Adrenal gland (tissue), 5 donors: ENCODE results near the gene OR5H6.

ENCODE experiments used
- CTCF ChIP-seq, 6 experiments: fragments of 450-650 bp in 4 of 6; fragments of 200-600 bp in 2 of 6; sonication (generic) in 1 of 6; IDR thresholded peaks; 1 replicate in 5 of 6; 2 replicates in 1 of 6; pipeline versions ENCODE4 v1.5.1 to v1.8.0; 2016 to 2021; ENCODE audit warnings: antibody characterized with exemption in 6 of 6, mild to moderate bottlenecking in 2 of 6, moderate library complexity in 1 of 6
- POLR2A ChIP-seq, 2 donors: fragments of 450-650 bp; IDR thresholded peaks; one replicate each; pipeline ENCODE4 v1.6.1; 2017; ENCODE audit warnings: antibody characterized with exemption in 2 of 2, mild to moderate bottlenecking in 2 of 2, moderate library complexity in 1 of 2
- donor health status: DM: no; HTN: no; CAD: no.

GRCh38 chr3:98263944-98264343 lies at the start of gene OR5H6:
- TF ChIP-seq CTCF (IDR thresholded peaks at IDR 0.05) (no peak), POLR2A (IDR thresholded peaks at IDR 0.05) (no peak)
